ENCODE results near the gene SLC44A5. TPM values are rescaled to one million over a fixed set of nuclear protein-coding genes. Genes with fewer than 3 reads are reported as not detected.

Gene SLC44A5
- total and polyA plus RNA-seq, 10 of the 15 experiments (the other 5 are each of a cell fraction or from before 2014, with no cell fraction given), result 0.04 to 1.3 TPM; not detected in 8

GRCh38 chr1:75234562-75234961 lies 376.4 kb downstream of the SLC44A5 start:
- Histone ChIP-seq H3K4me1 (ENCODE audit: control insufficient read depth, insufficient read depth, low read length) (no peaks in the 10 kb centered on the region), H3K4me2 (ENCODE audit: control insufficient read depth, insufficient read depth) (no peak overlapping the region), H3K36me3 (ENCODE audit: control insufficient read depth in 2 of 2, insufficient read depth in 2 of 2, low read length in 1 of 2) (no peaks in the 10 kb centered on the region), H3K4me3 (no peak overlapping the region), H3K79me2 (ENCODE audit: control insufficient read depth, insufficient read depth, low read length) (no peaks in the 10 kb centered on the region), H2AFZ (ENCODE audit: control insufficient read depth, low read depth, low read length) (no peak overlapping the region), H3K27me3 (replicated peaks in 1 of 2; ENCODE audit: control insufficient read depth in 2 of 2, insufficient read depth in 2 of 2, low read length in 1 of 2) (no peaks in the 10 kb centered on the region), H4K20me1 (ENCODE audit: control insufficient read depth, insufficient read depth) (no peaks in the 10 kb centered on the region), H3K9me3 (replicated peaks; ENCODE audit: control insufficient read depth, insufficient read depth, low read length) (no peaks in the 10 kb centered on the region), H3K27ac (ENCODE audit: control insufficient read depth, insufficient read depth) (no peak overlapping the region), H3K9ac (ENCODE audit: control insufficient read depth, insufficient read depth, low read length) (no peak overlapping the region)
- 48% methylated on average over 3 of the region's 3 CpGs for WGBS (ENCODE audit: insufficient coverage, insufficient replicate concordance, low lambda C conversion rate, missing lambda C conversion rate)
- SMC1A ChIA-PET (ENCODE audit: uncharacterized antibody, unreplicated experiment), result no interaction called here
- intact Hi-C loops (cut with micrococcal nuclease; ENCODE audit: unreplicated experiment), result no loop called here
- in situ Hi-C loops (cut with MboI), result loop anchor here (10.0 kb wide), 1 partner anchor 390 kb away; no protein-coding TSS in a partner anchor
- DNase-seq (ENCODE audit: low read depth, low spot score) (no peak), ATAC-seq (no peak), FAIRE-seq (no peak)
- CTCF ChIA-PET, result no interaction called here
- RAD21 ChIA-PET (ENCODE audit: unreplicated experiment), result no interaction called here
- POLR2A ChIA-PET, result no interaction called here
- no TSS peak for BruUV-seq (replicated peaks)
- TF ChIP-seq, protein P1, sequence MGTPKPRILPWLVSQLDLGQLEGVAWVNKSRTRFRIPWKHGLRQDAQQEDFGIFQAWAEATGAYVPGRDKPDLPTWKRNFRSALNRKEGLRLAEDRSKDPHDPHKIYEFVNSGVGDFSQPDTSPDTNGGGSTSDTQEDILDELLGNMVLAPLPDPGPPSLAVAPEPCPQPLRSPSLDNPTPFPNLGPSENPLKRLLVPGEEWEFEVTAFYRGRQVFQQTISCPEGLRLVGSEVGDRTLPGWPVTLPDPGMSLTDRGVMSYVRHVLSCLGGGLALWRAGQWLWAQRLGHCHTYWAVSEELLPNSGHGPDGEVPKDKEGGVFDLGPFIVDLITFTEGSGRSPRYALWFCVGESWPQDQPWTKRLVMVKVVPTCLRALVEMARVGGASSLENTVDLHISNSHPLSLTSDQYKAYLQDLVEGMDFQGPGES (IDR thresholded peaks at IDR 0.05), result no peak
- TF ChIP-seq CEBPZ (IDR thresholded peaks at IDR 0.05; ENCODE audit: low read depth, low read length) (no peak), PRDM15 (CRISPR knock-in tag; IDR thresholded peaks at IDR 0.05) (no peak), GATAD2B (conservative IDR thresholded peaks at IDR 0.05; ENCODE audit: low read depth) (no peak), ZSCAN29 (IDR thresholded peaks at IDR 0.05) (no peak), ZNF384 (IDR thresholded peaks at IDR 0.05; ENCODE audit: borderline replicate concordance, low read depth, low read length) (no peak), SUPT20H (IDR thresholded peaks at IDR 0.05; ENCODE audit: borderline replicate concordance, control insufficient read depth, low read depth, low read length) (no peak), CHD1 (IDR thresholded peaks at IDR 0.05; ENCODE audit: low read depth, low read length) (no peak), POLR2A (IDR thresholded peaks at IDR 0.05; ENCODE audit: low read depth, low read length) (no peak), RCOR1 (conservative IDR thresholded peaks at IDR 0.05; ENCODE audit: low read depth, low read length) (no peak), E2F8 (IDR thresholded peaks at IDR 0.05; ENCODE audit: low read depth, partially characterized antibody) (no peak), IKZF2 (IDR thresholded peaks at IDR 0.05) (no peak), ZNF24 (IDR thresholded peaks at IDR 0.05) (no peak)

Data from GM12878 (cell line).